ENCODE data around the gene SEC16A. TPM values are rescaled to one million over a fixed set of nuclear protein-coding genes. Genes with fewer than 3 reads are reported as not detected.

The SEC16A gene
- total RNA-seq, 1 experiment from 2014 or later: 56.4 TPM

DNA sequence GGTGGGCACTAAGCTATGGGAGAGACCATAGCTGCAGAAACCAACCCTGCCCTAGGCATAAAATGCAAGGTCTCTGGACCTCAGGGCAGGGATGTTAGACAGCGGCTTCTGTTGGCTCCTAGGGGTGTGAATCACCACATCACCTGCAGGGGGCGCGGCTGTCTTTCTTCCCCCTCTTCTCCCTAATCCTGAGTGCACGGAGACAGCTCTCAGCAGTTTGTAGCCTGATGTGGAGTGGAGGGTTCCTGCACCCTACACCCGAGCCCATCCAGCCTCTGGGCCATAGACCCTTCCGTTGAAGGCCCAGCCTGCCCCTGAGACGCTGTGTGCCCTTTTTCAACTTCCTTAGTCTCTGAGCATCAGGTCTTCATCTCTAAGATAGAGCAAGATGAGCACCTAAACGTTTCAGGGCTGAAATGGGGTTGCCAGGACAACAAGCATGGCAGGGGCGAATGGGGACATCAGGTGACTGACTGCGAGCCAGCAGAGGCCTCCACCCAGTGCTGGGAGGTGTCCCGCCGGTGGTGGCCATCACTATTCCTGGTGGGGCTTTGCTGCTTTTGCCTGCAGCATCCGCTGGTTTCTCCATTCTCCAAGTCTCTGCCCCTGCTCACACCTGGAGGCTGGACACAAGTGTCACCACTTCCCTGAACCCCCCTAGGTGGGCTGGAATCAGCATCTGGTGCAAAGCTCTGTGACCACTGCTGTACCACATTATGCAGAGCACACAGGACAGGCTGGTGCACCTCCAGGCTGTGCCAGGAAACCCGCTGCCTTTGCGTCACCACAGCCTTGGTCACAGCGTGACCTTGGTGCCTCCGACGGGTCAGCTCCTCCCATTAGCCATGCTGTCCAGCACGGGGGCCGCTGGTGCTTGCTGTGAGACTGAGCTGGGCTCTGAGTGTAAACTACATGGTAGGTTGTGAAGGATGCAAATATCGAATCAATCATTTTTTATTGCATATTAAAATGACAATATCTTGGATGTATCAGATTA, 2.5 kb upstream of the SEC16A start:
- peaks cover 0 to 3% (median under 1%) of the 10 kb centered on the region in 3 experiments; a peak in 4 of 7 replicates for H3K36me3 Mint-ChIP-seq (ENCODE audit: insufficient read depth in 1 of 3, low read depth in 3 of 3)
- H2BK120ac ChIP-seq (ENCODE audit: low read depth, low read length, poor library complexity, severe bottlenecking): no peak overlapping the region
- no peak overlapping the region for H3K9ac ChIP-seq (ENCODE audit: extremely low read depth, insufficient read length, low read length)
- no peak overlapping the region for H3T11ph ChIP-seq (ENCODE audit: low read length)
- H3K18ac ChIP-seq (ENCODE audit: insufficient read length, low read depth, low read length): no peak overlapping the region
- H4K91ac ChIP-seq (ENCODE audit: insufficient read length, low read depth, low read length): no peak overlapping the region
- no peak overlapping the region for H2BK5ac ChIP-seq (ENCODE audit: insufficient read length, low read length)
- no peak overlapping the region for H4K5ac ChIP-seq (ENCODE audit: insufficient read length, low read depth, low read length)
- H2AK5ac ChIP-seq (ENCODE audit: insufficient read length, low read length): no peak overlapping the region
- no peaks in the 10 kb centered on the region; a peak in 1 of 5 replicates for H3K9me3 Mint-ChIP-seq
- no peak overlapping the region for H2BK20ac ChIP-seq (ENCODE audit: low read depth, low read length, poor library complexity, severe bottlenecking)
- H3K4me3 Mint-ChIP-seq: peak overlapping the region; percentile 52 to 71
- no peak overlapping the region for H3K4ac ChIP-seq (ENCODE audit: low read depth, low read length)
- H2BK12ac ChIP-seq (ENCODE audit: insufficient read length, low read depth, low read length): no peak overlapping the region
- no peaks in the 10 kb centered on the region; the same call in 1 of the 2 replicates for H3K27me3 Mint-ChIP-seq (ENCODE audit: low read depth)
- H3K56ac ChIP-seq (ENCODE audit: insufficient read length, low read depth, low read length): no peak overlapping the region
- no peak overlapping the region for H3K4me2 ChIP-seq (ENCODE audit: insufficient read depth, insufficient read length, low read length)
- no peak overlapping the region for H3K27ac ChIP-seq (ENCODE audit: insufficient read length, low read depth, low read length)
- TF ChIP-seq, protein P1, sequence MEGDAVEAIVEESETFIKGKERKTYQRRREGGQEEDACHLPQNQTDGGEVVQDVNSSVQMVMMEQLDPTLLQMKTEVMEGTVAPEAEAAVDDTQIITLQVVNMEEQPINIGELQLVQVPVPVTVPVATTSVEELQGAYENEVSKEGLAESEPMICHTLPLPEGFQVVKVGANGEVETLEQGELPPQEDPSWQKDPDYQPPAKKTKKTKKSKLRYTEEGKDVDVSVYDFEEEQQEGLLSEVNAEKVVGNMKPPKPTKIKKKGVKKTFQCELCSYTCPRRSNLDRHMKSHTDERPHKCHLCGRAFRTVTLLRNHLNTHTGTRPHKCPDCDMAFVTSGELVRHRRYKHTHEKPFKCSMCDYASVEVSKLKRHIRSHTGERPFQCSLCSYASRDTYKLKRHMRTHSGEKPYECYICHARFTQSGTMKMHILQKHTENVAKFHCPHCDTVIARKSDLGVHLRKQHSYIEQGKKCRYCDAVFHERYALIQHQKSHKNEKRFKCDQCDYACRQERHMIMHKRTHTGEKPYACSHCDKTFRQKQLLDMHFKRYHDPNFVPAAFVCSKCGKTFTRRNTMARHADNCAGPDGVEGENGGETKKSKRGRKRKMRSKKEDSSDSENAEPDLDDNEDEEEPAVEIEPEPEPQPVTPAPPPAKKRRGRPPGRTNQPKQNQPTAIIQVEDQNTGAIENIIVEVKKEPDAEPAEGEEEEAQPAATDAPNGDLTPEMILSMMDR (conservative IDR thresholded peaks at IDR 0.05): peak; percentile 91
- peak; percentile 84 for DNase-seq
- H3K79me1 ChIP-seq (ENCODE audit: insufficient read depth, low read depth, low read length, poor library complexity, severe bottlenecking): peaks cover 4% of the 10 kb centered on the region
- H2BK15ac ChIP-seq (ENCODE audit: low read depth, low read length): no peak overlapping the region
- H3K23ac ChIP-seq (ENCODE audit: insufficient read length, low read depth, low read length): no peak overlapping the region
- H3K4me1 Mint-ChIP-seq: peaks cover 8 to 14% of the 10 kb centered on the region in 2 experiments
- no peaks in the 10 kb centered on the region for H4K20me1 ChIP-seq (ENCODE audit: control insufficient read depth, insufficient read depth, insufficient read length)
- peaks cover 15% of the 10 kb centered on the region for H3K79me2 ChIP-seq (ENCODE audit: insufficient read depth, low read length)
- H3K27me3 ChIP-seq (ENCODE audit: insufficient read depth, low read length): no peaks in the 10 kb centered on the region
- WGBS (ENCODE audit: extremely low coverage, insufficient read length, low lambda C conversion rate): no CpG with 5 or more reads among the region's 21 CpGs
- peaks cover 11% of the 10 kb centered on the region for H3K23me2 ChIP-seq (ENCODE audit: insufficient read length, low read depth, low read length, poor library complexity, severe bottlenecking)
- H4K8ac ChIP-seq (replicated peaks; ENCODE audit: insufficient read length, low read depth, low read length): no peak overlapping the region
- no peaks in the 10 kb centered on the region for H3K9me3 ChIP-seq (ENCODE audit: control insufficient read depth, low read depth, low read length)
- H2AFZ ChIP-seq (ENCODE audit: low read length): no peak overlapping the region
- H3K4me1 ChIP-seq (ENCODE audit: insufficient read depth, low read length): peaks cover 3% of the 10 kb centered on the region; the same call in 1 of the 2 replicates
- H3K27ac Mint-ChIP-seq: no peak overlapping the region
- no peak overlapping the region; the same call in 1 of the 2 replicates for H3K14ac ChIP-seq (ENCODE audit: insufficient read depth, low read length)
